HepG2 (cell line): ENCODE measurements around the gene RIPK3. TPM values are rescaled to one million over a fixed set of nuclear protein-coding genes. Genes with fewer than 3 reads are reported as not detected.

Experiments used
- ATAC-seq: fragments of 200-7000 bp; cut with Tn5 transposase; 3 replicates; pipeline ENCODE4 v1.9.1; 2020; ENCODE audit warnings: mild to moderate bottlenecking, moderate library complexity
- BruUV-seq: library from RNA; stranded (reverse); fragments of 400-500 nt; replicated peaks from 2 replicates; lab custom pipeline; 2021; lab: Mats Ljungman, UMichigan
- CTCF ChIA-PET: fragments of 300-600 bp; formaldehyde crosslinking; extraction: SDS; loops from one replicate; lab custom pipeline; 2021; ENCODE audit warnings: low total read pairs, inconsistent platforms, low intra/inter-chr PET ratio; lab: Yijun Ruan, JAX
- POLR2A ChIA-PET: fragments of 350-600 bp; sonication (Branson Sonifier 250); formaldehyde crosslinking; loops from one replicate; lab custom pipeline; 2020; ENCODE audit warnings: antibody characterized with exemption, inconsistent platforms; lab: Yijun Ruan, JAX
- DNase-seq: peaks from one replicate; pipeline ENCODE4 v3.0.0-alpha.2; 2015; ENCODE audit warnings: low spot score
- FAIRE-seq: peaks from 3 replicates; lab custom pipeline; 2011; peaks lifted over from hg19 to GRCh38; lab: Jason Lieb, UNC
- H2AFZ ChIP-seq: one replicate; pipeline ENCODE4 v1.6.1; 2011; ENCODE audit warnings: low read length, inconsistent platforms
- H3K27ac ChIP-seq: fragments of 300-600 bp; 3 replicates; pipeline ENCODE4 v1.8.0; 2011; ENCODE audit warnings: mixed run types, mild to moderate bottlenecking, mixed read lengths, low read length, inconsistent platforms; ENCODE audit not compliant: insufficient read depth; ENCODE audit errors: extremely low read length
- H3K27me3 ChIP-seq, 2 experiments: fragments of 200-600 bp in 1 of 2; 2 replicates in 1 of 2; 3 replicates in 1 of 2; pipeline versions ENCODE4 v1.6.0 to v1.8.0; 2011; ENCODE audit warnings: low read length in 2 of 2, mild to moderate bottlenecking in 2 of 2, moderate library complexity in 2 of 2, inconsistent platforms in 1 of 2; ENCODE audit not compliant: insufficient read depth in 2 of 2, control insufficient read depth in 1 of 2
- H3K36me3 ChIP-seq, 2 experiments: fragments of 200-600 bp in 1 of 2; replicated peaks in 1 of 2; 2 replicates in 1 of 2; 3 replicates in 1 of 2; pipeline versions ENCODE4 v1.5.1 to v1.8.0; 2011; ENCODE audit warnings: low read length in 2 of 2, inconsistent platforms in 1 of 2; ENCODE audit not compliant: insufficient read depth in 2 of 2, control insufficient read depth in 1 of 2
- H3K4me1 ChIP-seq: 2 replicates; pipeline ENCODE4 v1.5.1; 2012; ENCODE audit warnings: low read length, inconsistent platforms; ENCODE audit not compliant: insufficient read depth
- H3K4me2 ChIP-seq: 2 replicates; pipeline ENCODE4 v1.6.0; 2011; ENCODE audit warnings: low read depth, low read length, inconsistent platforms
- H3K4me3 ChIP-seq, 3 experiments: fragments of 200-600 bp in 1 of 3; sonication (generic), shearing (Covaris generic) in 1 of 3; replicated peaks in 1 of 3; 2 replicates each; pipeline ENCODE4 v1.5.1; 2011 to 2016; ENCODE audit warnings: low read length in 3 of 3, inconsistent platforms in 2 of 3, low read depth in 2 of 3, mild to moderate bottlenecking in 2 of 3, control low read depth in 1 of 3, mixed read lengths in 1 of 3; ENCODE audit not compliant: insufficient read depth in 1 of 3
- H3K79me2 ChIP-seq: one replicate; pipeline ENCODE4 v1.6.1; 2011; ENCODE audit warnings: low read length, inconsistent platforms; ENCODE audit not compliant: insufficient read depth
- H3K9ac ChIP-seq: 2 replicates; pipeline ENCODE4 v1.6.0; 2011; ENCODE audit warnings: mild to moderate bottlenecking, low read depth, low read length, inconsistent platforms; ENCODE audit not compliant: insufficient read depth
- H3K9me3 ChIP-seq: 2 replicates; pipeline ENCODE4 v1.5.1; 2012; ENCODE audit warnings: mild to moderate bottlenecking, low read length
- H4K20me1 ChIP-seq: 2 replicates; pipeline ENCODE4 v1.6.0; 2011; ENCODE audit warnings: inconsistent platforms, mild to moderate bottlenecking, low read length, moderate library complexity; ENCODE audit not compliant: insufficient read depth
- CC2D1A ChIP-seq: sonication (generic); formaldehyde crosslinking; IDR thresholded peaks from 2 replicates; pipeline ENCODE4 v1.8.1; 2023; ENCODE audit warnings: mild to moderate bottlenecking, missing genetic modification reagents
- IRX3 ChIP-seq: sonication (generic); formaldehyde crosslinking; IDR thresholded peaks from 2 replicates; pipeline ENCODE4 v1.8.1; 2023; ENCODE audit warnings: mild to moderate bottlenecking, low read depth, missing genetic modification reagents, borderline replicate concordance
- MBNL3 ChIP-seq: fragments of 250-450 bp; sonication (Bioruptor Pico); conservative IDR thresholded peaks from 2 replicates; pipeline ENCODE4 v1.8.0; 2022; ENCODE audit warnings: mild to moderate bottlenecking, inconsistent platforms
- PAWR ChIP-seq: sonication (generic); formaldehyde crosslinking; IDR thresholded peaks from 2 replicates; pipeline ENCODE4 v1.4.0; 2020; ENCODE audit warnings: missing genetic modification reagents, mild to moderate bottlenecking, borderline replicate concordance
- ZBTB20 ChIP-seq: sonication (generic); formaldehyde crosslinking; IDR thresholded peaks from 2 replicates; pipeline ENCODE4 v1.8.1; 2023; ENCODE audit warnings: missing genetic modification reagents, low read depth, mild to moderate bottlenecking, borderline replicate concordance
- ZFYVE20 ChIP-seq: sonication (generic); formaldehyde crosslinking; IDR thresholded peaks from 2 replicates; pipeline ENCODE4 v1.8.0; 2023; ENCODE audit warnings: low read depth, mild to moderate bottlenecking, moderate library complexity, missing genetic modification reagents, borderline replicate concordance
- ZZZ3 ChIP-seq: sonication (generic); formaldehyde crosslinking; IDR thresholded peaks from 2 replicates; pipeline ENCODE4 v1.4.0; 2020; ENCODE audit warnings: missing genetic modification reagents, mild to moderate bottlenecking, borderline replicate concordance
- WGBS: methylation state at CpG from one replicate; pipeline ENCODE4 v1.1.6; 2017; ENCODE audit warnings: low lambda C conversion rate; 5-methylcytosine and 5-hydroxymethylcytosine counted together
- in situ Hi-C: cut with HindIII; loops from 2 replicates; pipeline ENCODE4 v1.10.0; 2017; ENCODE audit warnings: low pct_unique_long_range_greater_than_20kb; ENCODE audit not compliant: extremely low pct_ligation_motif_present
- intact Hi-C: fragments of 100-400 bp; cut with micrococcal nuclease; formaldehyde crosslinking; loops from one replicate; pipeline ENCODE4 v1.10.0; 2022; ENCODE audit not compliant: unreplicated experiment
- polyA plus RNA-seq, 8 experiments: library from polyadenylated mRNA; depleted of rRNA in 3 of 8; stranded (reverse) in 7 of 8; unstranded in 1 of 8; fragments of >200 nt; fragmentation: Illumina TruSeq in 4 of 8; extraction: Trizol in 4 of 8; gene quantifications; 2 replicates each; pipeline versions ENCODE4 v1.2.1 to v1.2.3, GENCODE V29; 2011 to 2016; ENCODE audit warnings: low read depth in 4 of 8, missing spikeins in 1 of 8, mixed read lengths in 1 of 8; ENCODE audit not compliant: insufficient read depth in 1 of 8
- total RNA-seq, 5 experiments: library from RNA; depleted of rRNA; stranded (reverse); fragments of >200 nt; fragmentation: Illumina TruSeq; extraction: Trizol; gene quantifications; 2 replicates each; pipeline ENCODE4 v1.2.3, GENCODE V29; 2016; ENCODE audit warnings: low read depth in 1 of 5
- TF ChIP-seq, protein P1 (sequence below): IDR thresholded peaks from 2 replicates; pipeline ENCODE4 v1.6.1; 2016
- TF ChIP-seq, protein P2 (sequence below), 2 experiments: sonication (generic) in 1 of 2; formaldehyde crosslinking in 1 of 2; IDR thresholded peaks; 2 replicates each; pipeline versions ENCODE4 v1.5.1 to v1.6.1; 2011 to 2020; ENCODE audit warnings: borderline replicate concordance in 1 of 2, low read depth in 1 of 2, low read length in 1 of 2, mild to moderate bottlenecking in 1 of 2, missing genetic modification reagents in 1 of 2, moderate library complexity in 1 of 2
- TF ChIP-seq, protein P3 (sequence below): sonication (generic); formaldehyde crosslinking; IDR thresholded peaks from 2 replicates; pipeline ENCODE4 v1.8.1; 2023; ENCODE audit warnings: mild to moderate bottlenecking, missing genetic modification reagents, borderline replicate concordance
- TF ChIP-seq, protein P4 (sequence below): sonication (generic); formaldehyde crosslinking; IDR thresholded peaks from 2 replicates; pipeline ENCODE4 v1.5.0; 2020; ENCODE audit warnings: missing genetic modification reagents, mild to moderate bottlenecking, borderline replicate concordance
- TF ChIP-seq, protein P5 (sequence below), 2 experiments: sonication (generic) in 1 of 2; formaldehyde crosslinking in 1 of 2; IDR thresholded peaks; 2 replicates each; pipeline versions ENCODE4 v1.4.0 to v1.6.1; 2016 to 2020; ENCODE audit warnings: borderline replicate concordance in 1 of 2, low read depth in 1 of 2, mild to moderate bottlenecking in 1 of 2, missing genetic modification reagents in 1 of 2

Gene RIPK3
- total and polyA plus RNA-seq, 2 of the 13 experiments (the other 11 are each of a cell fraction or from before 2014, with no cell fraction given), result not detected

DNA sequence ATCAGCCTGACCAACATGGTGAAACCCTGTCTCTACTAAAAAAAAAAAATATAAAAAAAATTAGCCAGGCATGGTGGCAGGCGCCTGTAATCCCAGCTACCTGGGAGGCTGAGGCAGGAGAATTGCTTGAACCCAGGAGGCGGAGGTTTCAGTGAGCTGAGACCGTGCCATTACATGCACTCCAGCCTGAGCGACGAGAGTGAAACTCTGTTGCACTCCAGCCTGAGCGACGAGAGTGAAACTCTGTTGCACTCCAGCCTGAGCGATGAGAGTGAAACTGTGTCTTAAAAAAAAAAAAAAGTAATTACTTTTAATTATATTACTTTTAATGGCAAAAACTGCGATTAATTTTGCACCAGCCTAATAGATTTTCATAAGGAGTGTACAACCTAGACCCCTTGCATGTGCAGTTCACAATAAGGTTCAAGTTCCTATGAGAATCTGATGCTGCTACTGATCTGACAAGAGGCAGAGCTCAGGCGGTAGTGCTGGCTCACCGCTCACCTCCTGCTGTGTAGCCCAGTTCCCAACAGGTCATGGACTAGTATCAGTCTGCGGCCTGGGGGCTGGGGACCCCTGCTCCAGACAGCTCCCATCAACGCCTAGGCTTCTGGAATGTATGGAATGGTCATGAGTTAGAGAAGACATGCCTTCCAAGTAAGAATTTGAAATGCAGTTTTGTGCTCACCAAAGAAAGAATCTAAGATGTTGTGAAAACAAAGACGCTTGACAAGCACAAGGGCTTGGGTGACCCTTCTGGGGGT, 18.4 kb downstream of the RIPK3 start:
- CTCF ChIA-PET, result no interaction called here
- H2AFZ ChIP-seq, result no peak overlapping the region
- TF ChIP-seq, protein P1, sequence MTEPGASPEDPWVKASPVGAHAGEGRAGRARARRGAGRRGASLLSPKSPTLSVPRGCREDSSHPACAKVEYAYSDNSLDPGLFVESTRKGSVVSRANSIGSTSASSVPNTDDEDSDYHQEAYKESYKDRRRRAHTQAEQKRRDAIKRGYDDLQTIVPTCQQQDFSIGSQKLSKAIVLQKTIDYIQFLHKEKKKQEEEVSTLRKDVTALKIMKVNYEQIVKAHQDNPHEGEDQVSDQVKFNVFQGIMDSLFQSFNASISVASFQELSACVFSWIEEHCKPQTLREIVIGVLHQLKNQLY, result no peak
- TF ChIP-seq, protein P2, sequence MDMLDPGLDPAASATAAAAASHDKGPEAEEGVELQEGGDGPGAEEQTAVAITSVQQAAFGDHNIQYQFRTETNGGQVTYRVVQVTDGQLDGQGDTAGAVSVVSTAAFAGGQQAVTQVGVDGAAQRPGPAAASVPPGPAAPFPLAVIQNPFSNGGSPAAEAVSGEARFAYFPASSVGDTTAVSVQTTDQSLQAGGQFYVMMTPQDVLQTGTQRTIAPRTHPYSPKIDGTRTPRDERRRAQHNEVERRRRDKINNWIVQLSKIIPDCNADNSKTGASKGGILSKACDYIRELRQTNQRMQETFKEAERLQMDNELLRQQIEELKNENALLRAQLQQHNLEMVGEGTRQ (IDR thresholded peaks at IDR 0.05; ENCODE audit: low read depth, low read length), result no peak
- TF ChIP-seq, protein P2 (CRISPR knock-in tag; IDR thresholded peaks at IDR 0.05; ENCODE audit: borderline replicate concordance), result no peak
- TF ChIP-seq PAWR (no peak), CC2D1A (no peak), MBNL3 (CRISPR knock-in tag) (no peak), ZBTB20 (CRISPR knock-in tag) (no peak), ZZZ3 (CRISPR knock-in tag) (no peak), ZFYVE20 (no peak), IRX3 (CRISPR knock-in tag) (no peak)
- TF ChIP-seq, protein P3, sequence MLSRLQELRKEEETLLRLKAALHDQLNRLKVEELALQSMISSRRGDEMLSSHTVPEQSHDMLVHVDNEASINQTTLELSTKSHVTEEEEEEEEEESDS (CRISPR knock-in tag), result no peak
- TF ChIP-seq, protein P4, sequence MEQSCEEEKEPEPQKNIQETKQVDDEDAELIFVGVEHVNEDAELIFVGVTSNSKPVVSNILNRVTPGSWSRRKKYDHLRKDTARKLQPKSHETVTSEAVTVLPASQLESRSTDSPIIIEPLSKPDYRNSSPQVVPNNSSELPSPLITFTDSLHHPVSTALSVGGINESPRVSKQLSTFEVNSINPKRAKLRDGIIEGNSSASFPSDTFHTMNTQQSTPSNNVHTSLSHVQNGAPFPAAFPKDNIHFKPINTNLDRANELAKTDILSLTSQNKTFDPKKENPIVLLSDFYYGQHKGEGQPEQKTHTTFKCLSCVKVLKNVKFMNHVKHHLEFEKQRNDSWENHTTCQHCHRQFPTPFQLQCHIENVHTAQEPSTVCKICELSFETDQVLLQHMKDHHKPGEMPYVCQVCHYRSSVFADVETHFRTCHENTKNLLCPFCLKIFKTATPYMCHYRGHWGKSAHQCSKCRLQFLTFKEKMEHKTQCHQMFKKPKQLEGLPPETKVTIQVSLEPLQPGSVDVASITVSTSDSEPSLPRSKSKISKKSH (CRISPR knock-in tag), result no peak
- TF ChIP-seq, protein P5, sequence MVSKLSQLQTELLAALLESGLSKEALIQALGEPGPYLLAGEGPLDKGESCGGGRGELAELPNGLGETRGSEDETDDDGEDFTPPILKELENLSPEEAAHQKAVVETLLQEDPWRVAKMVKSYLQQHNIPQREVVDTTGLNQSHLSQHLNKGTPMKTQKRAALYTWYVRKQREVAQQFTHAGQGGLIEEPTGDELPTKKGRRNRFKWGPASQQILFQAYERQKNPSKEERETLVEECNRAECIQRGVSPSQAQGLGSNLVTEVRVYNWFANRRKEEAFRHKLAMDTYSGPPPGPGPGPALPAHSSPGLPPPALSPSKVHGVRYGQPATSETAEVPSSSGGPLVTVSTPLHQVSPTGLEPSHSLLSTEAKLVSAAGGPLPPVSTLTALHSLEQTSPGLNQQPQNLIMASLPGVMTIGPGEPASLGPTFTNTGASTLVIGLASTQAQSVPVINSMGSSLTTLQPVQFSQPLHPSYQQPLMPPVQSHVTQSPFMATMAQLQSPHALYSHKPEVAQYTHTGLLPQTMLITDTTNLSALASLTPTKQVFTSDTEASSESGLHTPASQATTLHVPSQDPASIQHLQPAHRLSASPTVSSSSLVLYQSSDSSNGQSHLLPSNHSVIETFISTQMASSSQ (IDR thresholded peaks at IDR 0.05; ENCODE audit: low read depth), result no peak
- TF ChIP-seq, protein P5 (CRISPR knock-in tag; IDR thresholded peaks at IDR 0.05; ENCODE audit: borderline replicate concordance), result no peak

More for the DNA sequence above, 18.4 kb downstream of the RIPK3 start:
- H3K9me3 ChIP-seq, result no peaks in the 10 kb centered on the region
- H3K4me2 ChIP-seq, result no peak overlapping the region
- no peaks in the 10 kb centered on the region for H4K20me1 ChIP-seq
- H3K4me3 ChIP-seq, result no peak overlapping the region
- H3K9ac ChIP-seq, result no peak overlapping the region
- H3K27me3 ChIP-seq, result peaks cover 25 to 87% of the 10 kb centered on the region in 2 experiments
- H3K27ac ChIP-seq, result no peak overlapping the region
- ATAC-seq (no peak), DNase-seq (no peak), FAIRE-seq (no peak)
- H3K79me2 ChIP-seq, result no peaks in the 10 kb centered on the region
- BruUV-seq, result no TSS peak
- H3K36me3 ChIP-seq, result no peaks in the 10 kb centered on the region
- in situ Hi-C loops, result no loop called here
- peaks cover 24% of the 10 kb centered on the region for H3K4me1 ChIP-seq
- WGBS, result 53% methylated on average over 14 of the region's 14 CpGs
- intact Hi-C loops, result no loop called here
- POLR2A ChIA-PET, result interaction anchor here (1.7 to 1.9 kb wide), 2 partner anchors 14 to 109 kb away, joined by 3 to 7 read pairs; partner anchors contain the start of genes CIDEB and KHNYN
